H1 (cell line): ENCODE results near the gene SLC30A2. TPM values are rescaled to one million over a fixed set of nuclear protein-coding genes. Genes with fewer than 3 reads are reported as not detected.

Experiments used
- CTCF ChIA-PET: fragments of 300-600 bp; sonication (Branson Sonifier 250); formaldehyde crosslinking; loops from one replicate; lab custom pipeline; 2021; ENCODE audit not compliant: partially characterized antibody; lab: Charles Lee
- POLR2A ChIA-PET: fragments of 300-600 bp; sonication (Branson Sonifier 250); formaldehyde crosslinking; loops from one replicate; lab custom pipeline; 2021; ENCODE audit warnings: inconsistent platforms; ENCODE audit not compliant: partially characterized antibody; lab: Charles Lee
- DNase-seq, 2 experiments: peaks; one replicate each; pipeline versions ENCODE4 v3.0.0 to v3.0.0-alpha.2; 2010 to 2022; ENCODE audit warnings: low spot score in 2 of 2, low read depth in 1 of 2, mixed read lengths in 1 of 2
- FAIRE-seq: peaks from 2 replicates; lab custom pipeline; 2011; peaks lifted over from hg19 to GRCh38; lab: Jason Lieb, UNC
- H2AFZ ChIP-seq: 2 replicates; pipeline ENCODE4 v1.8.1; 2012; ENCODE audit warnings: low read length, inconsistent platforms
- H2AK5ac ChIP-seq: 2 replicates; pipeline ENCODE4 v1.6.1; 2013; ENCODE audit warnings: low read depth, low read length
- H2BK120ac ChIP-seq: replicated peaks from 2 replicates; pipeline ENCODE3; 2013; ENCODE audit warnings: low read depth, low read length, inconsistent platforms
- H2BK12ac ChIP-seq: 2 replicates; pipeline ENCODE4 v1.6.1; 2013; ENCODE audit warnings: low read depth, low read length
- H2BK15ac ChIP-seq: 2 replicates; pipeline ENCODE4 v1.6.1; 2013; ENCODE audit warnings: low read length
- H2BK20ac ChIP-seq: 2 replicates; pipeline ENCODE4 v1.6.1; 2013; ENCODE audit warnings: low read length
- H2BK5ac ChIP-seq: 2 replicates; pipeline ENCODE4 v1.6.1; 2013; ENCODE audit warnings: low read depth, low read length
- H3K14ac ChIP-seq: 2 replicates; pipeline ENCODE4 v1.6.1; 2013; ENCODE audit warnings: inconsistent platforms; ENCODE audit not compliant: insufficient read length
- H3K18ac ChIP-seq: 2 replicates; pipeline ENCODE4 v1.6.1; 2013; ENCODE audit warnings: low read length; ENCODE audit errors: extremely low read depth
- H3K23ac ChIP-seq: 2 replicates; pipeline ENCODE4 v1.6.1; 2013; ENCODE audit warnings: inconsistent platforms; ENCODE audit not compliant: insufficient read length
- H3K23me2 ChIP-seq: 2 replicates; pipeline ENCODE4 v1.6.1; 2013; ENCODE audit warnings: low read depth, low read length
- H3K27ac ChIP-seq: 2 replicates; pipeline ENCODE4 v1.6.1; 2011; ENCODE audit warnings: low read depth, low read length, inconsistent platforms
- H3K27me3 ChIP-seq, 4 experiments: replicated peaks in 1 of 4; 1 replicate in 1 of 4; 2 replicates in 3 of 4; pipeline versions ENCODE4 v1.6.1 to v1.8.1; 2011 to 2013; ENCODE audit warnings: low read length in 3 of 4, mild to moderate bottlenecking in 3 of 4, inconsistent platforms in 2 of 4, mixed read lengths in 2 of 4, moderate library complexity in 1 of 4; ENCODE audit not compliant: control insufficient read depth in 3 of 4, insufficient read depth in 3 of 4; ENCODE audit errors: extremely low read depth in 1 of 4
- H3K36me3 ChIP-seq, 4 experiments: 2 replicates each; pipeline versions ENCODE4 v1.6.1 to v1.8.1; 2011 to 2013; ENCODE audit warnings: mild to moderate bottlenecking in 4 of 4, low read length in 3 of 4, moderate library complexity in 2 of 4, control low read depth in 1 of 4, inconsistent platforms in 1 of 4; ENCODE audit not compliant: insufficient read depth in 4 of 4, control insufficient read depth in 2 of 4
- H3K4ac ChIP-seq: replicated peaks from 2 replicates; pipeline ENCODE3; 2013; ENCODE audit warnings: low read length, low read depth, mixed read lengths, inconsistent platforms; ENCODE audit not compliant: insufficient read length
- H3K4me1 ChIP-seq, 4 experiments: replicated peaks in 1 of 4; 1 replicate in 1 of 4; 2 replicates in 3 of 4; pipeline versions ENCODE4 v1.6.1 to v1.8.1; 2011 to 2013; ENCODE audit warnings: low read length in 3 of 4, inconsistent platforms in 2 of 4, mixed read lengths in 1 of 4; ENCODE audit not compliant: insufficient read depth in 4 of 4, control insufficient read depth in 3 of 4
- H3K4me2 ChIP-seq, 2 experiments: 2 replicates each; pipeline versions ENCODE4 v1.6.1 to v1.8.1; 2011 to 2013; ENCODE audit warnings: low read depth in 2 of 2, low read length in 2 of 2, control low read depth in 1 of 2, inconsistent platforms in 1 of 2, mild to moderate bottlenecking in 1 of 2; ENCODE audit not compliant: insufficient read depth in 1 of 2
- H3K4me3 ChIP-seq, 4 experiments: fragments of 200-600, 300-600 bp in 1 of 4; sonication (generic), shearing (Covaris generic), sonication (Bioruptor Twin) in 1 of 4; 2 replicates each; pipeline versions ENCODE4 v1.5.1 to v1.8.1; 2011 to 2016; ENCODE audit warnings: low read length in 4 of 4, low read depth in 3 of 4, control low read depth in 2 of 4, inconsistent platforms in 2 of 4, mild to moderate bottlenecking in 2 of 4, mixed read lengths in 1 of 4, moderate library complexity in 1 of 4; ENCODE audit not compliant: insufficient read depth in 2 of 4; ENCODE audit errors: extremely low read depth in 1 of 4
- H3K56ac ChIP-seq: replicated peaks from 2 replicates; pipeline ENCODE3; 2013; ENCODE audit warnings: low read depth, mild to moderate bottlenecking, mixed read lengths, low read length, inconsistent platforms; ENCODE audit not compliant: insufficient read length
- H3K79me1 ChIP-seq: 2 replicates; pipeline ENCODE4 v1.6.1; 2013; ENCODE audit warnings: low read depth, low read length, control low read depth
- H3K79me2 ChIP-seq, 2 experiments: 2 replicates each; pipeline versions ENCODE4 v1.6.1 to v1.8.1; 2012 to 2013; ENCODE audit warnings: low read length in 2 of 2, mild to moderate bottlenecking in 2 of 2, inconsistent platforms in 1 of 2; ENCODE audit not compliant: insufficient read depth in 2 of 2, control insufficient read depth in 1 of 2
- H3K9ac ChIP-seq, 4 experiments: replicated peaks in 1 of 4; 1 replicate in 1 of 4; 2 replicates in 3 of 4; pipeline versions ENCODE4 v1.6.1 to v1.8.1; 2011 to 2013; ENCODE audit warnings: low read depth in 3 of 4, low read length in 3 of 4, control low read depth in 2 of 4, mild to moderate bottlenecking in 2 of 4, moderate library complexity in 2 of 4, inconsistent platforms in 1 of 4; ENCODE audit errors: extremely low read depth in 1 of 4
- H3K9me3 ChIP-seq, 2 experiments: 2 replicates each; pipeline versions ENCODE4 v1.6.1 to v1.8.1; 2012 to 2013; ENCODE audit warnings: mild to moderate bottlenecking in 2 of 2, moderate library complexity in 2 of 2, control low read depth in 1 of 2, inconsistent platforms in 1 of 2, low read depth in 1 of 2, low read length in 1 of 2, mixed read lengths in 1 of 2; ENCODE audit not compliant: insufficient read depth in 2 of 2
- H4K20me1 ChIP-seq, 2 experiments: replicated peaks in 1 of 2; 2 replicates each; pipeline versions ENCODE3 to v1.8.1; 2011 to 2013; ENCODE audit warnings: inconsistent platforms in 2 of 2, low read length in 2 of 2, mild to moderate bottlenecking in 1 of 2; ENCODE audit not compliant: insufficient read depth in 2 of 2, control insufficient read depth in 1 of 2
- H4K5ac ChIP-seq: 2 replicates; pipeline ENCODE4 v1.6.1; 2013; ENCODE audit warnings: low read length, low read depth, mixed read lengths, inconsistent platforms; ENCODE audit not compliant: insufficient read length
- H4K8ac ChIP-seq: 2 replicates; pipeline ENCODE4 v1.8.0; 2013; ENCODE audit warnings: mild to moderate bottlenecking, moderate library complexity, low read length, inconsistent platforms; ENCODE audit not compliant: insufficient read depth; ENCODE audit errors: extremely low read depth
- H4K91ac ChIP-seq: replicated peaks from 2 replicates; pipeline ENCODE3; 2013; ENCODE audit warnings: low read length, mixed read lengths, inconsistent platforms; ENCODE audit not compliant: insufficient read length
- CEBPB ChIP-seq: IDR thresholded peaks from 2 replicates; pipeline ENCODE4 v1.6.1; 2012; ENCODE audit warnings: low read depth, low read length
- WGBS, 2 experiments: shearing (Covaris generic) in 1 of 2; methylation state at CpG; one replicate each; pipeline versions ENCODE4 v1.1.6 to v1.1.7; 2013 to 2015; ENCODE audit warnings: low lambda C conversion rate in 2 of 2, mixed read lengths in 2 of 2, inconsistent platforms in 1 of 2, low coverage in 1 of 2, missing lambda C conversion rate in 1 of 2; ENCODE audit not compliant: insufficient replicate concordance in 2 of 2, insufficient coverage in 1 of 2, insufficient read length in 1 of 2; ENCODE audit errors: extremely low coverage in 1 of 2, missing lambda C conversion rate in 1 of 2; 5-methylcytosine and 5-hydroxymethylcytosine counted together
- polyA plus RNA-seq, 7 experiments: library from polyadenylated mRNA; depleted of rRNA in 3 of 7; stranded (reverse) in 5 of 7; unstranded in 2 of 7; fragments of >200 nt in 5 of 7; fragments of 200-250 nt in 2 of 7; gene quantifications; 1 replicate in 5 of 7; 2 replicates in 1 of 7; 4 replicates in 1 of 7; pipeline versions ENCODE4 v1.2.1 to v1.2.3, GENCODE V29; 2011 to 2013; ENCODE audit warnings: missing spikeins in 2 of 7, mixed read lengths in 2 of 7
- total RNA-seq: library from RNA; stranded (reverse); fragmentation: NEBNext Ultra II Directional; extraction: Animal tissue kit (Norgen Biotek cat#: 25700); gene quantifications from 2 replicates; pipeline ENCODE4 v1.2.1, GENCODE V29; 2021

SLC30A2 gene
- total and polyA plus RNA-seq, 2 of the 8 experiments (the other 6 are each of a cell fraction or from before 2014, with no cell fraction given), result 0.19 to 0.76 TPM

DNA sequence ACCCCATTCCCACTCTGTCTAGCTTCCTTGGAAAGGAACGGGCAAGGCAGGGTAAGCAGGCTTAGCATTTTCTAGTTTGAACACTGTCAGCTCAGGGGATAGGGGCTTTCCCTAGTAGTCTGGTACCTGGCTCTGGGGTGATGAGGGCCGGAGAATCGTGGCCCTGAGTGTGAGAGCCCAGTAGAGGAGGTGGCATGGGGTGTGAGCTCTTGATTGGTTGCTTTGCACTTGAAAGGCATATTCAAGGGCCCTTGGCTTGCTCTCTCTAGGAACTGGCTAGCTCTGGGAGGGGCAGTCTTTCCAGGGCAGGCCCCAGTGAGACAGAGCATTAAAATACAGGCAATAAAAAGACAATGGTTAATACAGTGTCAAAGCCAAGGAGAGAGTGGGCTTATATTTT, 35.1 kb downstream of the SLC30A2 start:
- H3K23me2 ChIP-seq, result no peaks in the 10 kb centered on the region
- peak overlapping the region; percentile 19; the same call in 1 of the 2 replicates for H2BK5ac ChIP-seq
- no peaks in the 10 kb centered on the region for H3K79me1 ChIP-seq
- no peak overlapping the region for H2AK5ac ChIP-seq
- ChIA-PET CTCF (interaction anchor here (0.6 to 5.8 kb wide), 24 partner anchors 11 to 253 kb away, joined by 3 to 66 read pairs (median 4); partner anchors contain the start of genes EXTL1, MTFR1L and PAFAH2), POLR2A (interaction anchor here (1.2 to 1.6 kb wide), 3 partner anchors 13 to 110 kb away, joined by 3 to 4 read pairs (median 3); partner anchors contain the start of gene PAFAH2)
- no peak overlapping the region for H3K56ac ChIP-seq
- H2BK12ac ChIP-seq, result no peak overlapping the region; the same call in 1 of the 2 replicates
- H3K27ac ChIP-seq, result no peak overlapping the region
- no peak overlapping the region for H3K23ac ChIP-seq
- peak overlapping the region in 1 of 4 experiments; percentile 27; a peak in 1 of 7 replicates for H3K9ac ChIP-seq
- no peak overlapping the region for H3K4me3 ChIP-seq
- peak overlapping the region in 1 of 2 experiments; percentile 39; a peak in 1 of 4 replicates for H3K4me2 ChIP-seq
- H2AFZ ChIP-seq, result 0 out of 2 replicates have a peak overlapping the region, but pooled peaks have one; percentile 55
- H2BK20ac ChIP-seq, result no peak overlapping the region
- peak overlapping the region; percentile 22 for H4K91ac ChIP-seq
- DNase-seq (no peak), FAIRE-seq (peak; percentile 52)
- no peaks in the 10 kb centered on the region for H3K79me2 ChIP-seq
- H3K27me3 ChIP-seq, result no peaks in the 10 kb centered on the region
- H3K9me3 ChIP-seq, result no peaks in the 10 kb centered on the region
- H3K4me1 ChIP-seq, result peaks cover 0 to 5% (median 3%) of the 10 kb centered on the region in 4 experiments; a peak in 6 of 7 replicates
- H3K18ac ChIP-seq, result 0 out of 2 replicates have a peak overlapping the region, but pooled peaks have one; percentile 38
- no peak overlapping the region for H2BK120ac ChIP-seq
- no peak overlapping the region for H3K4ac ChIP-seq
- no peaks in the 10 kb centered on the region for H4K20me1 ChIP-seq
- WGBS, 2 experiments, result 50% methylated on average over 3 of the region's 3 CpGs; no CpG with 5 or more reads in 1 of the 2 experiments
- H4K5ac ChIP-seq, result no peak overlapping the region
- H4K8ac ChIP-seq, result no peak overlapping the region
- H3K14ac ChIP-seq, result no peak overlapping the region
- no peaks in the 10 kb centered on the region for H3K36me3 ChIP-seq
- H2BK15ac ChIP-seq, result no peak overlapping the region
- no peak for TF ChIP-seq CEBPB
